Stimulated activated CD8-positive, alpha-beta memory T cell treated with anti-CD3 and anti-CD28 coated beads, Interleukin-15, amount 100 ng/mL, for 4 hours (primary cell): Measurements from ENCODE around the gene IGDCC3.

Experiments used
- DNase-seq, 2 donors: peaks; one replicate each; pipeline ENCODE4 v3.0.0-alpha.2; 2020; ENCODE audit warnings: low read depth in 2 of 2

IGDCC3 gene

GRCh38 chr15:65344214-65344913 is 33.4 kb downstream of the IGDCC3 start:
- no peak for DNase-seq

- no peak for DNase-seq
Measured at GRCh38 chr15:65343374-65343981, 34.3 kb downstream of the IGDCC3 start.

GRCh38 chr15:65342493-65342892 is 35.3 kb downstream of the IGDCC3 start:
- no peak for DNase-seq

GRCh38 chr15:65339920-65340319 is 37.9 kb downstream of the IGDCC3 start:
- no peak for DNase-seq

- no peak for DNase-seq
Measured at GRCh38 chr15:65339416-65339815, 38.4 kb downstream of the IGDCC3 start.

GRCh38 chr15:65338823-65339222 is 39.0 kb downstream of the IGDCC3 start:
- DNase-seq: no peak

GRCh38 chr15:65338366-65338765 is 39.4 kb downstream of the IGDCC3 start:
- DNase-seq: no peak

- DNase-seq: no peak
Measured at GRCh38 chr15:65337436-65338070, 40.2 kb downstream of the IGDCC3 start.

GRCh38 chr15:65336493-65337435 is 41.0 kb downstream of the IGDCC3 start:
- DNase-seq: no peak

GRCh38 chr15:65335278-65336055 is 42.3 kb downstream of the IGDCC3 start:
- no peak for DNase-seq

GRCh38 chr15:65334586-65335231 is 43.1 kb downstream of the IGDCC3 start:
- no peak for DNase-seq

GRCh38 chr15:65333856-65334255 is 43.9 kb downstream of the IGDCC3 start:
- DNase-seq: no peak

GRCh38 chr15:65333148-65333820 is 44.5 kb downstream of the IGDCC3 start:
- DNase-seq: no peak

GRCh38 chr15:65332391-65333147 is 45.2 kb downstream of the IGDCC3 start:
- DNase-seq: no peak

- no peak for DNase-seq
Measured at GRCh38 chr15:65331811-65332210, 46.0 kb downstream of the IGDCC3 start.

- no peak for DNase-seq
Measured at GRCh38 chr15:65330934-65331645, 46.7 kb downstream of the IGDCC3 start.

GRCh38 chr15:65329984-65330735 is 47.6 kb downstream of the IGDCC3 start:
- DNase-seq: no peak
